ENCODE data around the gene NR1H3.
A peak's percentile ranks its signal among the peaks of the same experiment; 100 is the strongest.

The NR1H3 gene

GRCh38 chr11:47245611-47246357, 12.0 kb upstream of the NR1H3 start:
- H3K4me1 ChIP-seq (ENCODE audit: control insufficient read depth, low read depth, low read length), result peaks cover 4% of the 10 kb centered on the region
- H3K9ac ChIP-seq (ENCODE audit: low read length), result no peak overlapping the region
- no peaks in the 10 kb centered on the region for H3K27me3 ChIP-seq (ENCODE audit: control insufficient read depth, insufficient read depth, low read length)
- H3K4me3 ChIP-seq (ENCODE audit: low read length), result no peak overlapping the region
- H3K9me3 ChIP-seq (ENCODE audit: control insufficient read depth, low read depth, low read length), result no peaks in the 10 kb centered on the region
- no peak overlapping the region for H3K27ac ChIP-seq (ENCODE audit: low read length)
- H3K36me3 ChIP-seq (ENCODE audit: control insufficient read depth, low read depth, low read length), result peaks cover 24% of the 10 kb centered on the region

GRCh38 chr11:47247502-47247901, 10.3 kb upstream of the NR1H3 start:
- no peak overlapping the region for H3K9ac ChIP-seq (ENCODE audit: low read length)
- peaks cover 13% of the 10 kb centered on the region for H3K36me3 ChIP-seq (ENCODE audit: control insufficient read depth, low read depth, low read length)
- H3K27ac ChIP-seq (ENCODE audit: low read length), result no peak overlapping the region
- H3K9me3 ChIP-seq (ENCODE audit: control insufficient read depth, low read depth, low read length), result no peaks in the 10 kb centered on the region
- no peaks in the 10 kb centered on the region for H3K27me3 ChIP-seq (ENCODE audit: control insufficient read depth, insufficient read depth, low read length)
- peaks cover 4% of the 10 kb centered on the region for H3K4me1 ChIP-seq (ENCODE audit: control insufficient read depth, low read depth, low read length)
- peak overlapping the region; percentile 91 for H3K4me3 ChIP-seq (ENCODE audit: low read length)

GRCh38 chr11:47248304-47248663, 9.5 kb upstream of the NR1H3 start:
- peaks cover 13% of the 10 kb centered on the region for H3K36me3 ChIP-seq (ENCODE audit: control insufficient read depth, low read depth, low read length)
- peak overlapping the region; percentile 81 for H3K9ac ChIP-seq (ENCODE audit: low read length)
- no peaks in the 10 kb centered on the region for H3K27me3 ChIP-seq (ENCODE audit: control insufficient read depth, insufficient read depth, low read length)
- H3K27ac ChIP-seq (ENCODE audit: low read length), result peak overlapping the region; percentile 98
- no peaks in the 10 kb centered on the region for H3K9me3 ChIP-seq (ENCODE audit: control insufficient read depth, low read depth, low read length)
- peak overlapping the region; percentile 91 for H3K4me3 ChIP-seq (ENCODE audit: low read length)
- peaks cover 4% of the 10 kb centered on the region for H3K4me1 ChIP-seq (ENCODE audit: control insufficient read depth, low read depth, low read length)

- H3K4me1 ChIP-seq (ENCODE audit: control insufficient read depth, low read depth, low read length), result peaks cover 4% of the 10 kb centered on the region
- peak within 1 kb of the TSS; percentile 98 for H3K27ac ChIP-seq (ENCODE audit: low read length)
- peaks cover 13% of the 10 kb centered on the region for H3K36me3 ChIP-seq (ENCODE audit: control insufficient read depth, low read depth, low read length)
- H3K4me3 ChIP-seq (ENCODE audit: low read length), result peak within 1 kb of the TSS; percentile 91
- H3K9me3 ChIP-seq (ENCODE audit: control insufficient read depth, low read depth, low read length), result no peaks in the 10 kb centered on the region
- no peaks in the 10 kb centered on the region for H3K27me3 ChIP-seq (ENCODE audit: control insufficient read depth, insufficient read depth, low read length)
- peak within 1 kb of the TSS; percentile 81 for H3K9ac ChIP-seq (ENCODE audit: low read length)
These were observed 9.0 kb upstream of the NR1H3 start, which contains the start of gene ACP2 for GRCh38 chr11:47248664-47249377. TSS of gene ACP2 (minus strand) at chr11:47248814. CDS start at chr11:47248789, 25 bp downstream.

- H3K27ac ChIP-seq (ENCODE audit: low read length), result peak overlapping the region; percentile 98
- peaks cover 4% of the 10 kb centered on the region for H3K4me1 ChIP-seq (ENCODE audit: control insufficient read depth, low read depth, low read length)
- peaks cover 13% of the 10 kb centered on the region for H3K36me3 ChIP-seq (ENCODE audit: control insufficient read depth, low read depth, low read length)
These were observed 8.4 kb upstream of the NR1H3 start for GRCh38 chr11:47249378-47249715.

GRCh38 chr11:47251751-47252150, 6.0 kb upstream of the NR1H3 start:
- Histone ChIP-seq H3K9me3 (ENCODE audit: control insufficient read depth, low read depth, low read length) (no peaks in the 10 kb centered on the region), H3K4me1 (ENCODE audit: control insufficient read depth, low read depth, low read length) (peaks cover 4% of the 10 kb centered on the region), H3K4me3 (ENCODE audit: low read length) (no peak overlapping the region), H3K9ac (ENCODE audit: low read length) (no peak overlapping the region), H3K27ac (ENCODE audit: low read length) (no peak overlapping the region), H3K27me3 (ENCODE audit: control insufficient read depth, insufficient read depth, low read length) (no peaks in the 10 kb centered on the region), H3K36me3 (ENCODE audit: control insufficient read depth, low read depth, low read length) (no peaks in the 10 kb centered on the region)

More at GRCh38 chr11:47249378-47249715, 8.4 kb upstream of the NR1H3 start:
- Histone ChIP-seq H3K9me3 (ENCODE audit: control insufficient read depth, low read depth, low read length) (no peaks in the 10 kb centered on the region), H3K9ac (ENCODE audit: low read length) (peak overlapping the region; percentile 81), H3K27me3 (ENCODE audit: control insufficient read depth, insufficient read depth, low read length) (no peaks in the 10 kb centered on the region), H3K4me3 (ENCODE audit: low read length) (peak overlapping the region; percentile 91)

- Histone ChIP-seq H3K9me3 (ENCODE audit: control insufficient read depth, low read depth, low read length) (no peaks in the 10 kb centered on the region), H3K9ac (ENCODE audit: low read length) (no peak overlapping the region), H3K27ac (ENCODE audit: low read length) (no peak overlapping the region), H3K36me3 (ENCODE audit: control insufficient read depth, low read depth, low read length) (no peaks in the 10 kb centered on the region), H3K4me3 (ENCODE audit: low read length) (no peak overlapping the region), H3K4me1 (ENCODE audit: control insufficient read depth, low read depth, low read length) (peaks cover 9% of the 10 kb centered on the region), H3K27me3 (ENCODE audit: control insufficient read depth, insufficient read depth, low read length) (no peaks in the 10 kb centered on the region)
These were observed 4.1 kb upstream of the NR1H3 start for GRCh38 chr11:47253660-47254059.

GRCh38 chr11:47254386-47254785, 3.4 kb upstream of the NR1H3 start:
- Histone ChIP-seq H3K9me3 (ENCODE audit: control insufficient read depth, low read depth, low read length) (no peaks in the 10 kb centered on the region), H3K36me3 (ENCODE audit: control insufficient read depth, low read depth, low read length) (no peaks in the 10 kb centered on the region), H3K9ac (ENCODE audit: low read length) (no peak overlapping the region), H3K27me3 (ENCODE audit: control insufficient read depth, insufficient read depth, low read length) (no peaks in the 10 kb centered on the region), H3K4me1 (ENCODE audit: control insufficient read depth, low read depth, low read length) (peaks cover 11% of the 10 kb centered on the region), H3K27ac (ENCODE audit: low read length) (no peak overlapping the region), H3K4me3 (ENCODE audit: low read length) (no peak overlapping the region)

- H3K27ac ChIP-seq (ENCODE audit: low read length), result no peak overlapping the region
- H3K4me3 ChIP-seq (ENCODE audit: low read length), result no peak overlapping the region
- H3K4me1 ChIP-seq (ENCODE audit: control insufficient read depth, low read depth, low read length), result peaks cover 9% of the 10 kb centered on the region
- no peaks in the 10 kb centered on the region for H3K9me3 ChIP-seq (ENCODE audit: control insufficient read depth, low read depth, low read length)
- H3K9ac ChIP-seq (ENCODE audit: low read length), result no peak overlapping the region
- H3K36me3 ChIP-seq (ENCODE audit: control insufficient read depth, low read depth, low read length), result peaks cover 2% of the 10 kb centered on the region
- H3K27me3 ChIP-seq (ENCODE audit: control insufficient read depth, insufficient read depth, low read length), result no peaks in the 10 kb centered on the region
These were observed 1.4 kb upstream of the NR1H3 start for GRCh38 chr11:47256374-47256773.

GRCh38 chr11:47257177-47257516, 649 bp upstream of the NR1H3 start:
- Histone ChIP-seq H3K27me3 (ENCODE audit: control insufficient read depth, insufficient read depth, low read length) (no peaks in the 10 kb centered on the region), H3K9ac (ENCODE audit: low read length) (peak overlapping the region; percentile 58), H3K36me3 (ENCODE audit: control insufficient read depth, low read depth, low read length) (peaks cover 4% of the 10 kb centered on the region), H3K27ac (ENCODE audit: low read length) (peak overlapping the region; percentile 55), H3K4me3 (ENCODE audit: low read length) (peak overlapping the region; percentile 53), H3K9me3 (ENCODE audit: control insufficient read depth, low read depth, low read length) (no peaks in the 10 kb centered on the region), H3K4me1 (ENCODE audit: control insufficient read depth, low read depth, low read length) (peaks cover 9% of the 10 kb centered on the region)

GRCh38 chr11:47258317-47258902, 614 bp downstream of the NR1H3 start:
- Histone ChIP-seq H3K4me3 (ENCODE audit: low read length) (peak overlapping the region; percentile 53), H3K4me1 (ENCODE audit: control insufficient read depth, low read depth, low read length) (peaks cover 9% of the 10 kb centered on the region), H3K9ac (ENCODE audit: low read length) (no peak overlapping the region), H3K9me3 (ENCODE audit: control insufficient read depth, low read depth, low read length) (no peaks in the 10 kb centered on the region), H3K27me3 (ENCODE audit: control insufficient read depth, insufficient read depth, low read length) (no peaks in the 10 kb centered on the region), H3K27ac (ENCODE audit: low read length) (no peak overlapping the region), H3K36me3 (ENCODE audit: control insufficient read depth, low read depth, low read length) (peaks cover 4% of the 10 kb centered on the region)
